ENCODE results near the gene CPNE6.

CPNE6 gene

DNA sequence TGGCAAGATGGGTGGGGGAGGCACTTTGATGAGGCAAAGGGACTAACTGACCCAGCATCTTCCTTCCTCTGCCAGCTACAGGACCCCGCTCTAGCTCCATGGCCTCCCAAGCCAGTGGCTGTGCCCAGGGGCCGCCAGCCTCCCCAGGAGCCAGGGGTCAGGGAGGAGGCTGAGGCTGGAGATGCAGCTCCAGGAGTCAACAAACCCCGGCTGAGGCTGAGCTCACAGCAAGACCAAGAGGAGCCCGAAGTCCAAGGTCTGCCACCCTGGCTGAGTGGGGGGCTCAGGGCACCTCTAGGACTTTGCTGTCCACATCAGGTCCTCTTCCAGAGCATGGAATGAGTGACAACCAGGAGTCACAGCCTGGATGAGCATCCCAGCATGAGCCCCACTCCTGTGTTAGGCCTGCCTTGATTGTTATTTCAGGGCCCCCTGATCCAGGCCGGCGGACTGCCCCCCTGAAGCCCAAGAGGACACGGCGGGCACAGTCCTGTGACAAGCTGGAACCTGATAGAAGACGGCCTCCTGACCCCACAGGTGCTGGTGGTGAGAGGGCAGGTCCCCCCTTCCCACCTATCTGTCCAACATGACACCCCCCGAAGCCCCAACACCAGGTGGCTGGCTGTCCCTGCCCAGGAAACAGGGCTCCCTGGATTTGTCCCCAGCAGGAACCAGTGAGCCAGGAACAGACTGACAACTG is 2.5 kb upstream of the CPNE6 start:
- DNase-seq (ENCODE audit: low spot score) = no peak
- TF ChIP-seq, protein P1, sequence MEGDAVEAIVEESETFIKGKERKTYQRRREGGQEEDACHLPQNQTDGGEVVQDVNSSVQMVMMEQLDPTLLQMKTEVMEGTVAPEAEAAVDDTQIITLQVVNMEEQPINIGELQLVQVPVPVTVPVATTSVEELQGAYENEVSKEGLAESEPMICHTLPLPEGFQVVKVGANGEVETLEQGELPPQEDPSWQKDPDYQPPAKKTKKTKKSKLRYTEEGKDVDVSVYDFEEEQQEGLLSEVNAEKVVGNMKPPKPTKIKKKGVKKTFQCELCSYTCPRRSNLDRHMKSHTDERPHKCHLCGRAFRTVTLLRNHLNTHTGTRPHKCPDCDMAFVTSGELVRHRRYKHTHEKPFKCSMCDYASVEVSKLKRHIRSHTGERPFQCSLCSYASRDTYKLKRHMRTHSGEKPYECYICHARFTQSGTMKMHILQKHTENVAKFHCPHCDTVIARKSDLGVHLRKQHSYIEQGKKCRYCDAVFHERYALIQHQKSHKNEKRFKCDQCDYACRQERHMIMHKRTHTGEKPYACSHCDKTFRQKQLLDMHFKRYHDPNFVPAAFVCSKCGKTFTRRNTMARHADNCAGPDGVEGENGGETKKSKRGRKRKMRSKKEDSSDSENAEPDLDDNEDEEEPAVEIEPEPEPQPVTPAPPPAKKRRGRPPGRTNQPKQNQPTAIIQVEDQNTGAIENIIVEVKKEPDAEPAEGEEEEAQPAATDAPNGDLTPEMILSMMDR (conservative IDR thresholded peaks at IDR 0.05; ENCODE audit: low read depth) = no peak
- POLR2A ChIA-PET (ENCODE audit: low non-redundant PET) = no interaction called here
- no peak overlapping the region for H3K27ac ChIP-seq
- CTCF ChIA-PET = interaction anchor here (0.6 kb wide), 1 partner anchor 21 kb away, joined by 3 read pairs; no protein-coding TSS in a partner anchor

DNA sequence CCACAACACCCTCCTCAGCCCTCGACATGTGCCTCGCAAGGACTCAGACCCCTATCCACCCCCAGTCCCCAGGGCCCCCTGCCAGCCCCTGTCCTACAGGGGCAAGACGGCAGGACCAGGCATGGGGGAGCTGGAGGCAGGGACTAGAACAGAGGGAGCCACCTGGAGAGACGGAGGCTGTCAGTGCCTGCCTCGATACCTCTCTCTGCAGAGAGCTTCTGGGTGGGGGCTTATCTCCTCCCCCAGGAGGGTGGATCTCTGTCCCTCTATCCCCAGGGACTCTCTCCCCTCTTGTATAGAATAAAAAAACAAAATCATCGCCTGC is 2.0 kb upstream of the CPNE6 start:
- no peak overlapping the region for H3K27ac ChIP-seq
- ChIA-PET POLR2A (ENCODE audit: low non-redundant PET) (no interaction called here), CTCF (interaction anchor here (0.6 kb wide), 2 partner anchors 21 to 340 kb away, joined by 3 read pairs; no protein-coding TSS in a partner anchor)
- DNase-seq (ENCODE audit: low spot score) = no peak
- TF ChIP-seq, protein P1 (conservative IDR thresholded peaks at IDR 0.05; ENCODE audit: low read depth) = no peak

DNA sequence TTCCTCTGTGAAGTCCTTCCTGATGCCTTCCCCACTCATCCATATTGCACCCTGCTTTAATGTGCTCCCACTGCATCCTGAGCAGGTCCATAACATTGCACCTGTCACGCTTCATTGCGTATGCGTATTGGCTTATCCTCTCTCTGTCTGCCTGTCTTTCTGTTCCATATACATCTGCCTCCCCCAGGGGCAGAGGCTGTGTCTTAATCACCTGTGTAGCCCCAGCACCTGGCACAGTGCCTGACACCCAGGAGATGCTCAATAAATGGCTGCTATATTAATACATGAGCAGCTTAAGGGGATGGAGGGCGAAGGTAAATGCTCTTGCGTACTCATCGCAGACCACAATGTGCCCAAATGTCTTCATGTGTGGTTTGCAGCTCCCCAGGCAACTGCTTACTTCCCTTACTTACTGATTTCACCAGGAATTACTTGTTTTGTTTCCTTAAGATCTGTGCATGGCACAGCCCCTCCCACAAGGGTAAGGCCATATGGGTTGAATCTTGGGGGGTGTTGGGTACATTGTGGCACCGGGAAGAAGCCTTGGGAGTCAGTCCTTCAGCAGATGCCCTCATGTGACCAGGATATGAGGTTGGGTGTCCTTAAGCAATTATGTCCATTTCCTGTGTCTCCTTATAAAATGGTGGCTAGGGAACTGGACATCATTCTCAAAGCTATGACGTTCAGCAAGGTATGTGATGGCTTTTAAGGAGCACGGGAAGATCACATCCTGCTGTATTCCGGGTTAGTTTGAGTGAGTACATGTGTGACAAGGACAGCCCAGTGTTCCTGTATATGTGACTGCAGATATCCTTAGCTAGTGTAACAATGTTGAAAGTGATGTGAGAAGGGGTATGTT is 848 bp upstream of the CPNE6 start:
- CTCF ChIA-PET = interaction anchor here (0.7 kb wide), 1 partner anchor 20 kb away, joined by 3 read pairs; no protein-coding TSS in a partner anchor
- DNase-seq (ENCODE audit: low spot score) = no peak
- no peak overlapping the region for H3K27ac ChIP-seq
- POLR2A ChIA-PET (ENCODE audit: low non-redundant PET) = no interaction called here
- TF ChIP-seq, protein P1 (conservative IDR thresholded peaks at IDR 0.05; ENCODE audit: low read depth) = no peak

DNA sequence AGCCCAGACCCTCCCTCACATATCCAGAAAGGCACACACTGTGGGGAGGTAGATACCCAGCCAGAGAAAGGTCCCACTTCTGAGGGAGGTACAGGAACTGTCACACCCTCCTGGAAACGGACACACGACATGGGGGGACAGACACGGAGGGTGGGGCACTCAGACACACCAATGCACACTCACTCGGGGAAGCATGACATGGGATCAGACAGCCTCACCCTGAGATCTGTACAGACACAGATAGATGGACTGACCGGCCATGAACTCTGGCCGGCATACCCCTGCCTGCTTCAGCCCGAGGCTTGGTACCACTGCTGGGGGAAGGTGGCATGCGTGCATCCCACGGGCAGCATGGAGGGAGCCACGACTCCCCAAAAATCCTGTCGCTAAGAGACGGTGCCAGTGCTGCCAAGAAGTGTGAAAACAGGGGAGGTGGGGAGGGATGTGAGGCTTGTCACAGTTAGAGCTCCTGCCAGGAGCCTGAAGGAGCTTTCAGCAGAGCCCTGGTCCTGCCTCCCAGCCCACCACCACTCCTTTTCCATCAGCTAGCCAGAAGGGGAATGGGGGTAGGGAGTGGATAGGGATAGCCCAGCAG is 571 bp downstream of the CPNE6 start:
- ChIA-PET CTCF (interaction anchor here (0.6 kb wide), 1 partner anchor 366 kb away, joined by 3 read pairs; no protein-coding TSS in a partner anchor), POLR2A (ENCODE audit: low non-redundant PET) (no interaction called here)
- DNase-seq (ENCODE audit: low spot score) = no peak
- TF ChIP-seq, protein P1 (conservative IDR thresholded peaks at IDR 0.05; ENCODE audit: low read depth) = no peak
- H3K27ac ChIP-seq = no peak overlapping the region

DNA sequence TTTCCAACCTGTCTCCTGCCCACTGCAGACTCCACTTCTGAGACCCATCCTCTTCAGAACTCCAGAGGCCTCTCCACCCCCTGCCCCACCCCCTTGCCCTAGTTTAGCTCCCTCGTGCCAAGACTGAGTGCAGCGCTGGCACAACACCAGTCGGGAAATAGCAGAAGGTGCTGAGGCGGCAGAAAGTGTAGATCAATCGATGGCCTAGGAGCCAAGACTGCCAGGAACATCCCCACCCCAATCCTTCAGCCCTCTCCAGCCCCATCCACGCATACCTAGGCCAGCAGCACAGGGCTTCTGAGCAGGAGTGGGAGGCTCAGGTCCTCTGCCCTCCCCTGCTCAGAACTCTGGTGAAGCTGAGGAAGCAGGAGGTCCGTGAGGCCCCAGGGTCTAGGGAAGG is 1.1 kb downstream of the CPNE6 start:
- TF ChIP-seq, protein P1 (conservative IDR thresholded peaks at IDR 0.05; ENCODE audit: low read depth) = no peak
- H3K27ac ChIP-seq = no peak overlapping the region
- DNase-seq (ENCODE audit: low spot score) = no peak
- ChIA-PET CTCF (no interaction called here), POLR2A (ENCODE audit: low non-redundant PET) (no interaction called here)
